HepG2 (cell line): ENCODE data around the gene LCN1. TPM values are rescaled to one million over a fixed set of nuclear protein-coding genes. Genes with fewer than 3 reads are reported as not detected.

Experiments used
- ATAC-seq: fragments of 200-7000 bp; cut with Tn5 transposase; 3 replicates; pipeline ENCODE4 v1.9.1; 2020; ENCODE audit warnings: mild to moderate bottlenecking, moderate library complexity
- BruUV-seq: library from RNA; stranded (reverse); fragments of 400-500 nt; replicated peaks from 2 replicates; lab custom pipeline; 2021; lab: Mats Ljungman, UMichigan
- CTCF ChIA-PET: fragments of 300-600 bp; formaldehyde crosslinking; extraction: SDS; loops from one replicate; lab custom pipeline; 2021; ENCODE audit warnings: low total read pairs, inconsistent platforms, low intra/inter-chr PET ratio; lab: Yijun Ruan, JAX
- POLR2A ChIA-PET: fragments of 350-600 bp; sonication (Branson Sonifier 250); formaldehyde crosslinking; loops from one replicate; lab custom pipeline; 2020; ENCODE audit warnings: antibody characterized with exemption, inconsistent platforms; lab: Yijun Ruan, JAX
- DNase-seq: peaks from one replicate; pipeline ENCODE4 v3.0.0-alpha.2; 2015; ENCODE audit warnings: low spot score
- FAIRE-seq: peaks from 3 replicates; lab custom pipeline; 2011; peaks lifted over from hg19 to GRCh38; lab: Jason Lieb, UNC
- H2AFZ ChIP-seq: one replicate; pipeline ENCODE4 v1.6.1; 2011; ENCODE audit warnings: low read length, inconsistent platforms
- H3K27ac ChIP-seq: fragments of 300-600 bp; 3 replicates; pipeline ENCODE4 v1.8.0; 2011; ENCODE audit warnings: mixed run types, mild to moderate bottlenecking, mixed read lengths, low read length, inconsistent platforms; ENCODE audit not compliant: insufficient read depth; ENCODE audit errors: extremely low read length
- H3K27me3 ChIP-seq, 2 experiments: fragments of 200-600 bp in 1 of 2; 2 replicates in 1 of 2; 3 replicates in 1 of 2; pipeline versions ENCODE4 v1.6.0 to v1.8.0; 2011; ENCODE audit warnings: low read length in 2 of 2, mild to moderate bottlenecking in 2 of 2, moderate library complexity in 2 of 2, inconsistent platforms in 1 of 2; ENCODE audit not compliant: insufficient read depth in 2 of 2, control insufficient read depth in 1 of 2
- H3K36me3 ChIP-seq, 2 experiments: fragments of 200-600 bp in 1 of 2; replicated peaks in 1 of 2; 2 replicates in 1 of 2; 3 replicates in 1 of 2; pipeline versions ENCODE4 v1.5.1 to v1.8.0; 2011; ENCODE audit warnings: low read length in 2 of 2, inconsistent platforms in 1 of 2; ENCODE audit not compliant: insufficient read depth in 2 of 2, control insufficient read depth in 1 of 2
- H3K4me1 ChIP-seq: 2 replicates; pipeline ENCODE4 v1.5.1; 2012; ENCODE audit warnings: low read length, inconsistent platforms; ENCODE audit not compliant: insufficient read depth
- H3K4me2 ChIP-seq: 2 replicates; pipeline ENCODE4 v1.6.0; 2011; ENCODE audit warnings: low read depth, low read length, inconsistent platforms
- H3K4me3 ChIP-seq, 3 experiments: fragments of 200-600 bp in 1 of 3; sonication (generic), shearing (Covaris generic) in 1 of 3; replicated peaks in 1 of 3; 2 replicates each; pipeline ENCODE4 v1.5.1; 2011 to 2016; ENCODE audit warnings: low read length in 3 of 3, inconsistent platforms in 2 of 3, low read depth in 2 of 3, mild to moderate bottlenecking in 2 of 3, control low read depth in 1 of 3, mixed read lengths in 1 of 3; ENCODE audit not compliant: insufficient read depth in 1 of 3
- H3K79me2 ChIP-seq: one replicate; pipeline ENCODE4 v1.6.1; 2011; ENCODE audit warnings: low read length, inconsistent platforms; ENCODE audit not compliant: insufficient read depth
- H3K9ac ChIP-seq: 2 replicates; pipeline ENCODE4 v1.6.0; 2011; ENCODE audit warnings: mild to moderate bottlenecking, low read depth, low read length, inconsistent platforms; ENCODE audit not compliant: insufficient read depth
- H3K9me3 ChIP-seq: 2 replicates; pipeline ENCODE4 v1.5.1; 2012; ENCODE audit warnings: mild to moderate bottlenecking, low read length
- H4K20me1 ChIP-seq: 2 replicates; pipeline ENCODE4 v1.6.0; 2011; ENCODE audit warnings: inconsistent platforms, mild to moderate bottlenecking, low read length, moderate library complexity; ENCODE audit not compliant: insufficient read depth
- GLI4 ChIP-seq: sonication (generic); formaldehyde crosslinking; IDR thresholded peaks from 2 replicates; pipeline ENCODE4 v1.5.1; 2020; ENCODE audit warnings: missing genetic modification reagents, mild to moderate bottlenecking, moderate library complexity, borderline replicate concordance
- KIAA2018 ChIP-seq: sonication (generic); formaldehyde crosslinking; IDR thresholded peaks from 2 replicates; pipeline ENCODE4 v1.5.0; 2020; ENCODE audit warnings: mild to moderate bottlenecking, missing genetic modification reagents, borderline replicate concordance
- RBFOX2 ChIP-seq: fragments of 200-400 bp; formaldehyde crosslinking; IDR thresholded peaks from 2 replicates; pipeline ENCODE4 v1.6.1; 2017; ENCODE audit warnings: low read depth, mild to moderate bottlenecking, low read length
- SOX13 ChIP-seq, 3 experiments: fragments of 450-650 bp in 1 of 3; sonication (generic) in 1 of 3; formaldehyde crosslinking in 1 of 3; IDR thresholded peaks in 2 of 3; conservative IDR thresholded peaks in 1 of 3; 2 replicates each; pipeline versions ENCODE4 v1.5.0 to v1.6.1; 2016 to 2020; ENCODE audit warnings: antibody characterized with exemption in 1 of 3, mild to moderate bottlenecking in 1 of 3, missing compliant biosample characterization in 1 of 3, missing genetic modification reagents in 1 of 3, moderate library complexity in 1 of 3
- THAP7 ChIP-seq: sonication (generic); formaldehyde crosslinking; IDR thresholded peaks from 2 replicates; pipeline ENCODE4 v1.8.1; 2023; ENCODE audit warnings: mild to moderate bottlenecking, missing genetic modification reagents
- ZBTB33 ChIP-seq: sonication (generic); formaldehyde crosslinking; IDR thresholded peaks from 2 replicates; pipeline ENCODE4 v1.4.0; 2020; ENCODE audit warnings: missing genetic modification reagents
- ZNF550 ChIP-seq: sonication (generic); formaldehyde crosslinking; IDR thresholded peaks from 2 replicates; pipeline ENCODE4 v1.4.0; 2020; ENCODE audit warnings: mild to moderate bottlenecking, missing genetic modification reagents, borderline replicate concordance
- ZNF891 ChIP-seq: sonication (generic); formaldehyde crosslinking; IDR thresholded peaks from 2 replicates; pipeline ENCODE4 v1.5.0; 2020; ENCODE audit warnings: mild to moderate bottlenecking, missing genetic modification reagents
- WGBS: methylation state at CpG from one replicate; pipeline ENCODE4 v1.1.6; 2017; ENCODE audit warnings: low lambda C conversion rate; 5-methylcytosine and 5-hydroxymethylcytosine counted together
- in situ Hi-C: cut with HindIII; loops from 2 replicates; pipeline ENCODE4 v1.10.0; 2017; ENCODE audit warnings: low pct_unique_long_range_greater_than_20kb; ENCODE audit not compliant: extremely low pct_ligation_motif_present
- intact Hi-C: fragments of 100-400 bp; cut with micrococcal nuclease; formaldehyde crosslinking; loops from one replicate; pipeline ENCODE4 v1.10.0; 2022; ENCODE audit not compliant: unreplicated experiment
- polyA plus RNA-seq, 8 experiments: library from polyadenylated mRNA; depleted of rRNA in 3 of 8; stranded (reverse) in 7 of 8; unstranded in 1 of 8; fragments of >200 nt; fragmentation: Illumina TruSeq in 4 of 8; extraction: Trizol in 4 of 8; gene quantifications; 2 replicates each; pipeline versions ENCODE4 v1.2.1 to v1.2.3, GENCODE V29; 2011 to 2016; ENCODE audit warnings: low read depth in 4 of 8, missing spikeins in 1 of 8, mixed read lengths in 1 of 8; ENCODE audit not compliant: insufficient read depth in 1 of 8
- total RNA-seq, 5 experiments: library from RNA; depleted of rRNA; stranded (reverse); fragments of >200 nt; fragmentation: Illumina TruSeq; extraction: Trizol; gene quantifications; 2 replicates each; pipeline ENCODE4 v1.2.3, GENCODE V29; 2016; ENCODE audit warnings: low read depth in 1 of 5

LCN1 gene
- total and polyA plus RNA-seq, 2 of the 13 experiments (the other 11 are each of a cell fraction or from before 2014, with no cell fraction given), result not detected

GRCh38 chr9:135503371-135504261, 17.6 kb upstream of the LCN1 start:
- Histone ChIP-seq H3K4me1 (peaks cover 39% of the 10 kb centered on the region), H4K20me1 (peaks cover 16% of the 10 kb centered on the region), H3K79me2 (peaks cover 10% of the 10 kb centered on the region), H3K36me3 (peaks cover 13 to 26% of the 10 kb centered on the region in 2 experiments), H3K9ac (no peak overlapping the region), H3K4me3 (no peak overlapping the region; a peak in 1 of 6 replicates), H2AFZ (no peak overlapping the region), H3K27ac (no peak overlapping the region), H3K27me3 (peaks cover 2 to 8% of the 10 kb centered on the region in 2 experiments; a peak in 1 of 5 replicates), H3K4me2 (no peak overlapping the region), H3K9me3 (no peaks in the 10 kb centered on the region)
- TF ChIP-seq ZNF891 (CRISPR knock-in tag), result no peak
- TF ChIP-seq ZNF550 (CRISPR knock-in tag), result no peak
- peak; percentile 78; the same call in 1 of the 2 replicates for TF ChIP-seq ZBTB33 (CRISPR knock-in tag)
- no peak for TF ChIP-seq THAP7 (CRISPR knock-in tag)
- no peak for TF ChIP-seq GLI4
- no peak for TF ChIP-seq SOX13 (IDR thresholded peaks at IDR 0.05)
- no peak for TF ChIP-seq SOX13 (CRISPR knock-in tag; conservative IDR thresholded peaks at IDR 0.05 in 1 of 2, IDR thresholded peaks at IDR 0.05 in 1 of 2)
- TF ChIP-seq RBFOX2, result peak; percentile 32; the same call in 1 of the 2 replicates
- TF ChIP-seq KIAA2018 (CRISPR knock-in tag), result no peak
- no peak for FAIRE-seq
- intact Hi-C loops (no loop called here), in situ Hi-C loops (no loop called here)
- no peak for DNase-seq
- WGBS, result 97% methylated on average over 29 of the region's 41 CpGs
- BruUV-seq, result no TSS peak
- POLR2A ChIA-PET, result no interaction called here
- no peak for ATAC-seq
- CTCF ChIA-PET, result no interaction called here
